ENCODE results near the gene TMPRSS13.
"Not testable (repeated sequence)": the region's sequence is repeated elsewhere in the genome, so short reads cannot be mapped to it uniquely, and the experiment has no call there.

Gene TMPRSS13

DNA sequence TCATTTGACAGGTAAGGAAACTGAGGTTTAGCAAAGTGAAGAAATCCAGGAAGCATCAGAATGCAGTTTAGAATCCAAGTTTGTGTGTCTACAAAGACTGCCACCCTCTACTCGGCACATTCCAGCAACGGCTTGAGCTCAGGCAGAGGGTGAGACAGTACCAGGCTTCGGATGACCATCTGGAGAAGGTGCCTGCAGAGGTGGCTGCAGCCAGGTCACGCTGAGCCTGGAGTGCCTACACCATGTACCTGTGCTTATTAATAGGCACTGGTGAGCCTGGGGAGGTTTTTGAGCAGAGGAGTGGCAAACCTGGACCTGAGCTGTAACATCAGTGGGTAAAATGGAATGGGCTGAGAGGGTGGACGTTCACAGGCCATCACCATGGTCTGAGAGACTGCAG lies 57.4 kb downstream of the TMPRSS13 start:
- no peak for DNase-seq (ENCODE audit: low read depth)

DNA sequence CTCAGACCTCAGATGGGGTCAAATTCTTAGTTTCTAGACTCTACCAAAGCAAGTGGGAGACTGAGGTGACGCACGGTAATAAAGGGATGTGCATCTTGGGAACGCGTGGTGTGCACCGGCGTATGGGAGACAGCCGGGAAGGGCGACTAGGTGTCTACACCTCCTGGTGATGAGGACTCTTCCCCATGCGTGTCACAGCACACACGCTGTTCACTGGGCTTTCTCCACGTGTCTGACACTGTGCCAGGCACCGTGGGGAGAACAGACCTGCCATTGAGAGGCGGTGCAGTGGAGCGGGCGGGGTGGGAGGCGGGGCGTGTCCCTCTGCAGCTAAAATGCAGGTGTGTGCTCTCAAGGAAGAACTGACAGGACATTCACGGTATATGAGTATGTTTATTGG lies 58.0 kb downstream of the TMPRSS13 start:
- DNase-seq (ENCODE audit: low read depth) = no peak

DNA sequence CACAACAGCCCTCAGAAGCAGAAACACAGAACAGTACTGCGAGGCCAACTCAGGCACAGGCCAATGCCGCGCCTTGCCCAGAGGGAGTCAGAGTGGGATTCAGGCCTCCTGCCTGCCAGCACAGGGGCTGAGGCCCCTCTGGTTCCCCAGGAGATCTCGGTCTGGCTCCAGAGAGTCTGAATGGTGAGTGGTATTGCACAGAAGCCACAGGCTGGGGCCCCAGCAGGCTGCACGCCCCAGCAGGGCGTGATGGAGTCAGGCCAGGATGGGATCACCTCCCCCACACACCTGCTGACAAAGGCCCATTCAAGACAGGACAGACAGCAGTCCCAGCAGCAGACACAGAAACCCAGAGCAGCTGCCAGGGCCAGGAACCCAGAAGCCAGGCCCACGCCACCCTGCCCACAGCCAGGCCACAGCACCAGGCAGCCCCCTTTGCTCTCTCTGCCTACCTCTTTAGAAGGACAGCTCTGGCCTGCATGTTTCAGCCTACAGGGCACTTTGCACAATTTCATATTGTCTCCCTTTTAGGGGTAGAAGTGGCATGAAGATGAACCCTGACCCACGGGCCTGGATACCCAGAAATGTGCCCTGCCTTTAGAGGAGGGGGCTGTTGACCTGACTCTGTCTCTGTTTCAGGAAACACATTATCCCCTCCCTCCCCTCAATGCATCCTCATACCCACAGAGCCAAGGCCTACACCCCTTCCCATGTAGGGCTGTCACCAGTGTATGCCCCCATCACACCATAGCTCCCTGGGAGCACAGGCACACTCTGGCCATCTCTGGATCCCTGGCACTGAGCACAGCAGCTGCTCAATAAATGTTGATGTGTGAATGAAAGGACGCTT lies 58.9 kb downstream of the TMPRSS13 start:
- DNase-seq (ENCODE audit: low read depth) = no peak

DNA sequence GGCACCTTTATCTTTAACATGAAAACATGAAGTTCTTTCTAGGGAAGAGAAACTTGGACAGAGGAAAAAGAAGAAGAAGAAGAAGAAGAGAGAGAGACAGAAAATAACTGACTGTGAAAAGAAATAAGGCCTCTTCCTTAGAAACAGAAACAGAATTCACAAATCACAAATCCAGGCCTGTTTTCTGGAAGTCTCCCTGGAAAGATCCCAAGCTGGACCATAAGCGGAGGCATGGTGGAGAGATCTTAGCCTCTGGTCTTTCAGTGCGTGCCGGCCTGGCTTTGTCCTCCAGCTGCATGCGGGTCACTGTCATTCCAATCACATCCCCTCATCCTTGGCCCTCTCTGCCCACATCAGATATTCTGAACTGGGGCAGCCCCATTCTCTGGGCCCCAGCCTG lies 59.6 kb downstream of the TMPRSS13 start:
- DNase-seq (ENCODE audit: low read depth) = no peak

DNA sequence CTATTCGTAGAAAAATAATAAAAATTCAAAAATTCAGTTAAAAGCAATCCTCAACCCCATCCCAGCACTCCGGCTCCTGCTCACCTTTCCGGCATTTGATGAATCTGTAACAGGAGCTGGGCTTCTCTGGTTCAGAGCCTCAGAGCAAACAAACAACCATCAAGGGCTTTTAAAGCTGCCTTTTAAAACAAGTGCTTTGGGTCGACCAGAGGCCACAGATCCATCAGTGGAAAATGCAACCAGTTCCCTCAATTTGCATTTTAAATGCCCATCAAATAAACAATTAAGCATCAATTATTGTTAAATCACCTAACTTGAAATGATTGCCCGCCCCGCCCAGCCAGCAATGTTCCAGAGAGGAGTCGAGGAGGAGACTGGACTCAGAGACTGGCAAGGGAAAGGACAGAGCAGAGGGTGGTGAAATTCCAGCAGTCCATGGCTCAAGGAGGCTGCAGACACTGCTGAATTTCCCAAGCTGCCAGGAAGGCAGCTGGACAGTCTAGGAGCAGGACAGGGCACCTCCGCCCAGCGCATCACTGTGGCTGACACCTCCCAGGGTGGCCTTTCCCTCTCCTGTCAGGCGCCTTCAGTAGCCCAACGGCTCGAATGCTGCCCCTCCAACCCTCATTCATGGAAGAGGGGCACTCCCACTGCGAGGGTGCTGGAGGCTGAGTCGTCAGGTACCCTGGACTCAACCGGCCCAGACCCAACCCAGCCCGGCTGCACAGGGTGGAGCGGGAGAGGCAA lies 60.2 kb downstream of the TMPRSS13 start:
- DNase-seq (ENCODE audit: low read depth) = no peak

DNA sequence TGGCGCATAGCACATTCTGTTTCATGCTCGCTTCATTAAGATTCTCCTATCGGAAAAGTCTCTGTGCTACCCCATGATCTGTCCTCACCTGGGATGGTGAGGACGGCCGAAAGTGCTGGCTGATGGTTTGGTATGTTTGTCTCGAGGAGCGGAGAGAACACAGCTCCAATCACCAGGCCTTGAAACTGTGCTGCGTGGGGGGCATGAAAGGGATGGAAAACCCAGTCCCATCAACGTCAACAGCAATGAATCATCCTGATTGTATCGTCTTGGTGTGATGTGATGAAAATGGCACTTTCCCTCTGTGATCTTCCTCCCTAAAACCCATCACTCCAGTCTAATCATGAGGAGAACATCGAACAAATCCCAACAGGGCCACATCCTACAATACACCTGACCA lies 61.1 kb downstream of the TMPRSS13 start:
- no peak for DNase-seq (ENCODE audit: low read depth)

DNA sequence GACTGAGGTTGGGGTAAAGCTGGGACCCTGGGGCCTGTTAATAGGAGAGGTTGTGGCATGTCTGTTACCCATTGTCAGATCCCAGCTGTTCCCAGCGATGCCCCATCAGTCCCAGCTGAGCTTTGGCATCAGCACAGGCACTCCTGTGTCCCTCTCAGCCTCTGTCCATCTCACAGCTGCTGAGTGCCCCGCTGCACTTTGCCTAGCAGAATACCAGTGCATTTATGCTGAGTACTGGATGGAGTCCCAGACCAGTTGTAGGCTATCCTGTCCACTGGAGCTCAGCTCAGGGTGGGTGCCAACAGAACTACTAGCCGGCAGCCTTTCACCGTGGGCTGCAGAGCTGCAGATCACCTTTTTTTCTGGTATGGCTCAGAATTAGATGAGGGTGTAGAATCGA lies 62.7 kb downstream of the TMPRSS13 start:
- DNase-seq (ENCODE audit: low read depth) = no peak

DNA sequence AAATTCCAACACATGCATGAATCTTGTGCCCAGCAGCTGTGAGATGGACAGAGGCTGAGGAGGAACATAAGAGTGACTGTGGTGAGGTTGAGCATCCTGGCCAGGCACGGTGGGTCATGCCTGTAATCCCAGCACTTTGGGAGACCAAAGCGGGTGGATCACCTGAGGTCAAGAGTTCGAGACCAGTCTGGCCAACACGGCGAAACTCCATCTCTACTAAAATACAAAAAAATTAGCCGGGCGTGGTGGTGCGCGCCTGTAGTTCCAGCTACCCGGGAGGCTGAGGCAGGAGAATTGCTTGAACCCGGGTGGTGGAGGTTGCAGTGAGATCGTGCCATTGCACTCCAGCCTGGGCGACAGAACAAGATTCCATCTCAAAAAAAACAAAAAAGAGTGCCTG lies 63.7 kb downstream of the TMPRSS13 start:
- DNase-seq (ENCODE audit: low read depth) = not testable (repeated sequence)

DNA sequence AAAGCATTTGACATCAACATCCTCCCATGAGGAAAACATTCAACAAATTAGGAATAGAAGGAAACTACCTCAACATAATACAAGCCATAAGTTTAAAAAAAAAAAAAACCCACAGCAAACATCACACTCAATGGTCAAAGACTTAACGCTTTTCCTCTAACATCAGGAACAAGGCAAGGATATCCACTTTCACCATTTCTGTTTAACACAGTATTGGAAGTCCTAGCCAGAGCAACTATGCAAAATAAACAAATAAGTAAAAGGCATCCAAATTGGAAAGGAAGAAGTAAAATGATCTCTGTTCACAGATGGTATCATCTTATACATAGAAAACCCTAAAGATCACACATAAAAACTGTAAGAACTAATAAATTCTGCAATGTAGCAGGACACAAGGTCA lies 65.8 kb downstream of the TMPRSS13 start:
- DNase-seq (ENCODE audit: low read depth) = no peak

DNA sequence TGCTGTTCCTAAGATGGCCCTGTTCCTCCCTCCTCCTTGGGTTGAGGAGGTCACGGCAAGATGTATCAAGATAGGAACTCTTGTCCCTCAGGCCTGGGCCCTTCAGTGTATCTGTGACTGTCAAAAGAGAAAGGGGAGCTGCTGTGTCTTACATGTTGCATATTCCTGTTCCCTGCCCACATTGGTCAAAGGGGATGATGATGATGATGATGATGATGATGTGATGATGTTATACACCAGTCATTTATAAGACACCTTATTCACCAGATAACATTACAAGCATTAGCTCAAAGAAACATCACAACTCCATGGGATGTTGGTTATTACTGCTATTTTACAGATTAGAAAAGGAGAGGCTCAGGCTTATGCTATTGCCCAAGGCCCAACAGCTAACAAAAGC lies 66.4 kb downstream of the TMPRSS13 start:
- DNase-seq (ENCODE audit: low read depth) = no peak

DNA sequence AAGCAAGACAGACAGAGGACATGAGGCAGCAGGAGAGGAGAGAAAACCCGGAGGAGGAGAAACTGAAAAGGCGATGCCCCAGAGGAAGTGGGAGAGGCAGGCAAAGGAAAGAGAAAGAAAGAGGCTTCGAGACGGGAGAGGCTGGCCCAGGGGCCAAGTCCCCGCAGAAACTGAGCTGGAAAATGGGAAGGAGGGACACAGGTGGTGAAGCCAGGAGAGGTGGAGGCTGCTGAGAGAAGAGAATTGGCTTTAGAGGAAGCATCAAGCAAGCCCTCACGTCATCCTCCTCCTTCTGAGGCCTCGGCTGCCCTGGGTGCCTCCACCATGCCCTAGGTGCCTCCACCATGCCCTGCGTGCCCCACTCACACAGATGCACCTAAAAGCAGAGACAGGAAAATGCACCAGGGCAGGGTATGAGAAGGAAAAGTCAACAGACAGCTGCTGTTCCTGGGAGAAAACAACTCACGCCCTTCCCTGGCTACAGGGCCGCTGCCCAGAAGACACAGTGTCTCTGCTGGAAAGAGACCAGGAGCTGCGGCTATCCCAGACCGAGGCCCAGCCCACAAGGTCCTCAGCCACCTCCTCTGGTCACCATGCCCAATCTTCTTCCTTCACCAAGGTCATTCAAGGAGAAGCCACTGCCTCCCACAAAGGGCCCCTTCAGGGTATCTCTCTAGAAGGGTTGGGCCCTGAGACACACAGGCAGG lies 67.0 kb downstream of the TMPRSS13 start:
- no peak for DNase-seq (ENCODE audit: low read depth)

DNA sequence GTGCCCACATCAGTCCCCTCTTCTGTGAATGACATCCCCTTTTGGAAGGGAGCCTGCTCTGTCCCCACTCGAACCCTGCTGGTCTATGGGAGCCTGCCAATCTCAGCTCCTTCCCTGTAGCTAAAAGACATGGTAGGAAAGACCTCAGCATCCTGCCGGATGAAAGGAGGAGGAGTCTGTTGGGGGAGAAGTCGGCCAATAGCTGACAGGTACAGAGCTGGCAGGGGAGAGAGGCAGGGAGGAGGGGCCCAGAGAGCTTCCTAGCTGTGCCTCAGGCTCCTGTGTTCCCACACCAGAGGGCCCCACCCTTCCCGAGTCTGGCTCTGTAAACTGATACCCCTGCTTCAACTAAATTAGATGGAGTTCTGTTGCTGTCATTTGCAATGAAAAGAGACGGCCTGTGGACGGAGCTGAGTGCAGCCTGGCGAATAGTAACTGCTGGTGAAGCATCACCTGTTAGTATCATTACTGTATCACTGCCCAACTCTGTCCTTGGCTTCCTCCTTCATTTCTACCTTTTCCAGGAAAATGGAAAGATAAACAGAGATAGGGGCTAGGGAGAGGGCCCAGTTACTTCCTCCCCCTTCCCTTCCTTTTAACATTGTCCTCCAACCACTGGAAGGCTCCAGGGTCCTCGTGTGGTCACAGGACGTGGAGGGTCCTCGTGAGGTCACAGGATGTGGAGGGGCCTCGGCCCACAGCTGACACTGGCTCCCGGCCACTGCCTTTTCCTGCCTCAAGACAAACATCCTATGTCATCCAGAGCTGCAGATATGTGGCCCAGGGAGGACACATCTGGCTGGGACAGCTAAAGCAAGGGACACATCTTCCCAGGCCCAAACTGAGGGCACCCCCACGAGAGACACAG lies 67.8 kb downstream of the TMPRSS13 start:
- DNase-seq (ENCODE audit: low read depth) = no peak

DNA sequence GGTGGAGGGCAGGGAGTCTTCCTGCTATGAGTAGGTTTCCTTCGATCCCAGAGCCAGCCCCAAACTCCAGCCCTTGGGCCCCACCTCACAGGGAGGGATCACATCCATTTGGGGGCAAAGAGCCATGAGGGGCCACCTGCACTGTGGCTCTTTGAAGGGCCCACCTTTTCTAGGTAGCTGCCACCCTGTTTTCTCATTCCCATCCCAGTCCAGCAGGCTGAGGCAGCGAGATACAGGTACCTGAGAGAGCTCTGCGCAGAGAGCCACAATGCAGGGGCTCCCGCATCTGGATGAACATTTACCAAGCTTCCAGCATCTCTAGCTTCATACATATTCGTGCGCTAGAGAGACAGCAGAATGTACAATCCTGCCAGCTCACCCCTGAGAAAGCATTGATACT lies 69.1 kb downstream of the TMPRSS13 start:
- no peak for DNase-seq (ENCODE audit: low read depth)

DNA sequence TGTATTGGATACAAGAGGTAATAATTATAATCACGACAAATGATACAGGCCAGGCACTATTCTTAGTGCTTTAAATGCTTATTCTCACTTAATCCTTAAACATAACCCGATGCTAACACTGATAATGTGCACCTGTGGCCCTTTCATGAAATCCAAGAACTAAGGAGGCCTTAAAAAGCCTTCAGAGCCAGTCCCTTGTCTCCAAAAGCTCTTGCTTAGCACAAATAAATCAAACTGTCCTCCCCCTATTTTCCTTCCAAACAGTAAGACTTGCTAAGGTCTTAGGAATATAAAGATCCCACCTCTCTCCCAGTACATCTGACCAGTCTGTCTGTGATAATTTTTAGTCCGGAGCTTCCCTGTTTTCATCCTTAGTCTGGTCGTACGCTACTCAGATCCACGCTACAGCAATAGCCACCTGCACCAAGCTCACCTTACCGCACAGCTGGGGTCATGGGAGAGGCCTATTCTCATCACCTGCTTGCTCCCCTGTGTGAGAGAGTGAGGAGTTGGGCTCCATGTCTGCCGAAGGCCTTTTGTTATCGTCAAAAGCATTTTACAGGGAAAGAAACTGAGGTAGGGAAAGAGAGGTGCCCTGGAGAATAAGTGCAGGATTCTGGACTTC lies 69.6 kb downstream of the TMPRSS13 start:
- DNase-seq (ENCODE audit: low read depth) = no peak

DNA sequence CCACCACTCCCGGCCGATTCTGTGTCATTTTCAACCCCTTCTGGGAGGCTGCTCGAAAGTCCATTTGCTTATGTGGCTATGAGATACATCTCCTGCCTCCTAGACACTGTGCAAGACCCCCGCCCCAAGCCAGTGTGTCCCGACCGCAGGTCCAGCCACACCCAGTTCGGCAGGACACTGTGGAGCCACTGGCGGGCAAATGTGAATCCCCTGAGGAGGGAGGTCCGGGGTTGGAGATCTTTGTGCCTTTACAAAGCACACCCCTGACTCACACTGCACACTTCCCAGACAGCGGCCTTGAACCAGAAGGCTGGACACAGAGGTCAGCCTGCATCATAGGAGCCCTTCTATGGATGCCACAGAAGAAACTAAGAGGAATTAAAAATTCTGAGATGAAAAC lies 70.1 kb downstream of the TMPRSS13 start:
- no peak for DNase-seq (ENCODE audit: low read depth)

DNA sequence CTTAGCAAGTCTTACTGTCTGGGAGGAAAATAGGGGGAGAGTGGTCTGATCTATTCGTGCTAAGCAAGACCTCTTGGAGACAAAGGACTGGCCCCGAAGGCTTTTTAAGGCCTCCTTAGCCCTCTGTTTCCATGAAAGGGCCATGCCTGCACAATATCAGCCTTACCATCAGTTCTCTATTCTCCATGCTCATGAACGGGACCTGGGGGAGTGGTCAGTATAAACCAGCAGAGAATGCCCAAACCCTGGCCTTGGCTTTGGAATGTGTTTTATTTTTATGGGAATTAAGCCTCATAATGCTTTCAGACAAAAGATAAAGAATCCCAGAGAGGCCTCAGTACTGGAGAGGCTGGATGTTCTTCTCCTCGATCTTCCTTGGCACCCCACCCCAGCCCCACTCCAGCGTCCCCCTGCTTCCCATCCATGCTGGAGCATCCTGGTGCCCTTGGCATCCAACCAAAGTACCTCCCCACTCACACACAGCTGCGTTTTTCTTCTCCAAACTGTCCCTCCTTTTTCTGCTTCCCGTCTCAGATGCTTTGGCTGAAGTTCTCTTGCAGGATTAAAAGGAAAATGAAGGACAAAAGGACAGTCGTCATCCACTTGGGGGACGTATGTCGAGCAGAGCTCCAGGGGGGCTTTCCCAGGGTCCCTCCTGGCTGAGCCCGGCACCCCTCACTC lies 71.3 kb downstream of the TMPRSS13 start:
- no peak for DNase-seq (ENCODE audit: low read depth)

DNA sequence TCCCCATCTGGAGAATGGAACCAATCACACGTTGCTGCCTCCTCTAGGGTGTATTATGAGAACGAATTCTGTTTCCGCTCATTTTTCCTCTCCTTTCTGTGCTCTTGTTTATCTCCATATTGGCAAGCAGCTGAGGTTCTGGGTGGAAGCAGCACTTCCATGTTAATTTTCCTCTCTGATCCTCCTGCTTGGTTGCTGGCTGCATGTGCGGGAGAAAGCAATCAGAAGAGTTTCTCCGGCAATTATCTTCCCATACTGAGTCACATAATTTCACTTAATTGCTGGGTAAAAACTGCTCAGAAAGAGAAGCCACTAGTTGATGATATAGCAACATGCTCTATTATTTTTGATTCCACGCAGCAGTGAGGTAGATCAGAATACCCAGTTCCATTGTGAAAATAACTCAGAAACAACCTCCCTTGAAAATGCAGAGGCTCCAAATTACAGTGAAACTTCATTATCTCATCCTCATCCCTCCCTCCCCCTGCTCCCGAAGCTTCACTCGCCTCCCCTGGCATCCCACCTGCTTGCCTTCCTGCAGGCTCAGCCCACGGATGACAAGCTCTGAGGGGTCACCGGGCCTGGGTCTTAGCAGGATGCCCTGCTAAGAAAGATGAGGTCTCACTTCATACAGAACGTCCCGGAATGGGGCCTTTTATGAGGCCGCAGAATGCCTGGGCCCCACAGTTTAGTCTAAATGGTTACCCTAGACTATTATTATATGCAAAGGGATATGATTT lies 73.1 kb downstream of the TMPRSS13 start:
- no peak for DNase-seq (ENCODE audit: low read depth)

DNA sequence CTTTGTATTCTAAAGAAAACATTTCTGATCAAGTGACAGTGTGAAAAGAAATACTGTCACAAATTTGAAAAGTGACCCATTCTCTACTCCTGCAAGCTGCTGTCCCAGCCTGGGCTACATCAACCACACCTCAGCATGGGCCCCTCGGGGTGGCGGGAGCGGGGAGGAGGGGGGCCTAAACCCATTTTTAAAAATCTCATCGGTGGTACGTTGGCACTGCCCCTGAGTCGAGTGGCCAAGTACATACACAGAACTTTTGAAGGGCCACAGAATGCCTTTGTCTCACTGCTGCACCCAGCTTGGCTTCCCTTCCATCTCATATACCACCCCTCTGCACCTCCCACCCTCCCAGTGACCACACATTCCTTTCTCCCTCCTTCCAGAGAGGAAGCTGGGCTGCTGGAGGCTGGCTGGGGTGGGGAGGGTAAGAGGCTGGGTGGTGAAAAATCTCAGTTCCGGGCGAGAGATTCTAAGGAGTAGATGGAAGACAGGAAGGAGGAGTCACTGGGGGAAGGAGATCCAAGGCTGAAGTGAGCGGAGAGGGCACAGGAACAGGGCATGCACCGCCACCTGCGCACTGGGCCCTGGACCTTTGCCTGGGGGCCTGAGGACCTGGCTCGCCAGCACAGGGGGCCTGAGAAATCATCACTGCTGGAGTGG lies 73.9 kb downstream of the TMPRSS13 start:
- no peak for DNase-seq (ENCODE audit: low read depth)

DNA sequence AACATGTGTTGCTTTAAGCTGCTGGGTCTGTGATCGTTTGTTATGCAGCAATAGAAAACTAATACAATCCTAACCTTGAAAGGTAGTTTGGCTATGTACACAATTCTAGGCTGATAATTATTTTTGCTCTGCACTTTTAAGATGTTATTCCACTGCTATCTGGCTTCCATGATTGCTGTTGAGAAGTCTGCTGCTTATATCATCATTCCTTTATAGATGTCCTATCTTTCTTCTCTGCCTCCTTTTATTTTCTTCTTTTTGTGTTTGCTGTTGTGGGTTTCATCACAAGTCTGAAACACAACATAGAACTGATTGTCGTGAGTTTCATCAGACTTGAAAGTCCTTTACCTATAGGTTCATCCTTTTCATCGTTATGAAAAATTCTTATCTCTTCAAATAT lies 76.9 kb downstream of the TMPRSS13 start:
- DNase-seq (ENCODE audit: low read depth) = no peak

DNA sequence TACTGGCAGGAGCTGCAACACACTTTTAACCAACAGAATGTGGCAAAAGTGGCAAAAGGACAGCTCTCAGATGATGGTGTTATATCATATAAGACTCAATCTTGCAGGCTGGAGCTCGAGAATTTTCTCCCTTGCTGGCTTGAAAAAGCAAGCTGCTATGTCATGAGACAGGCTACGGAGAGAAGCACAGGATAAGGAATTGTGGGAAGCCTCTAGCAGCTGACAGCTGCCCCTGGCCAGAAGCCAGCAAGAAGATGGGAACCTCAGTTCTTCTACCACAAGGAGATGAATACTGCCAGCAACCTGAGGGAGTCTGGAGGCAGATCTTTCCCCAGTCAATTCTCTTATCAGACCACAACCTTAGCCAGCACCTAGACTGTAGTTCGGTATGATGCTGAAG lies 77.3 kb downstream of the TMPRSS13 start:
- DNase-seq (ENCODE audit: low read depth) = no peak

All from ELR (cell line).